Measurements from ENCODE around the gene ANKH.

The ANKH gene

GRCh38 chr5:14913096-14913495 is 41.5 kb upstream of the ANKH start:
- no peak for TF ChIP-seq CTCF (conservative IDR thresholded peaks at IDR 0.05; ENCODE audit: low read length)
- H3K4me3 ChIP-seq (ENCODE audit: low read length): no peak overlapping the region
- DNase-seq (ENCODE audit: low read depth): peak; percentile 81

- no peak for DNase-seq (ENCODE audit: low read depth)
- no peak overlapping the region for H3K4me3 ChIP-seq (ENCODE audit: low read length)
- TF ChIP-seq CTCF (conservative IDR thresholded peaks at IDR 0.05; ENCODE audit: low read length): no peak
Observed at GRCh38 chr5:14912206-14912605, 40.6 kb upstream of the ANKH start.

GRCh38 chr5:14909369-14909768 is 37.8 kb upstream of the ANKH start:
- no peak for TF ChIP-seq CTCF (conservative IDR thresholded peaks at IDR 0.05; ENCODE audit: low read length)
- DNase-seq (ENCODE audit: low read depth): no peak
- H3K4me3 ChIP-seq (ENCODE audit: low read length): no peak overlapping the region

- TF ChIP-seq CTCF (conservative IDR thresholded peaks at IDR 0.05; ENCODE audit: low read length): no peak
- no peak overlapping the region for H3K4me3 ChIP-seq (ENCODE audit: low read length)
- peak; percentile 70 for DNase-seq (ENCODE audit: low read depth)
Observed at GRCh38 chr5:14908172-14908571, 36.6 kb upstream of the ANKH start.

- no peak overlapping the region for H3K4me3 ChIP-seq (ENCODE audit: low read length)
Observed at GRCh38 chr5:14906628-14907027, 35.0 kb upstream of the ANKH start.

GRCh38 chr5:14902826-14903560 is 31.4 kb upstream of the ANKH start:
- H3K4me3 ChIP-seq (ENCODE audit: low read length): no peak overlapping the region
- DNase-seq (ENCODE audit: low read depth): no peak
- no peak for TF ChIP-seq CTCF (conservative IDR thresholded peaks at IDR 0.05; ENCODE audit: low read length)

More at GRCh38 chr5:14906628-14907027, 35.0 kb upstream of the ANKH start:
- DNase-seq (ENCODE audit: low read depth): no peak
- no peak for TF ChIP-seq CTCF (conservative IDR thresholded peaks at IDR 0.05; ENCODE audit: low read length)

- peak; percentile 51 for DNase-seq (ENCODE audit: low read depth)
- no peak overlapping the region for H3K4me3 ChIP-seq (ENCODE audit: low read length)
- TF ChIP-seq CTCF (conservative IDR thresholded peaks at IDR 0.05; ENCODE audit: low read length): no peak
Observed at GRCh38 chr5:14901462-14902051, 30.0 kb upstream of the ANKH start.

Data from AG10803 (cell line).